Measurements from ENCODE around the gene AGPS. TPM values are rescaled to one million over a fixed set of nuclear protein-coding genes. Genes with fewer than 3 reads are reported as not detected.

The AGPS gene
- total and polyA plus RNA-seq, 2 donors (not counting 1 experiment from before 2014, with no cell fraction given): 2.2 to 25.5 TPM

GRCh38 chr2:177445200-177445599 lies 52.6 kb downstream of the AGPS start:
- Histone ChIP-seq H3K9me3 (ENCODE audit: control extremely low read depth in 1 of 3, control insufficient read depth in 2 of 3, insufficient read depth in 1 of 3, low read length in 2 of 3) (peaks cover 0 to 4% (median 0%) of the 10 kb centered on the region in 3 donors), H3K4me3 (ENCODE audit: control extremely low read depth in 1 of 5, extremely low read depth in 1 of 5, insufficient read depth in 1 of 5, low read depth in 2 of 5, low read length in 4 of 5) (no peak overlapping the region), H3K27ac (ENCODE audit: low read length in 2 of 2) (no peak overlapping the region), H3K27me3 (replicated peaks in 1 of 4; ENCODE audit: control extremely low read depth in 1 of 4, control insufficient read depth in 3 of 4, insufficient read depth in 4 of 4, low read length in 3 of 4) (no peaks in the 10 kb centered on the region), H3K4me2 (replicated peaks; ENCODE audit: low read depth, low read length, poor library complexity, severe bottlenecking) (no peak overlapping the region), H2AFZ (ENCODE audit: insufficient read depth, low read depth, low read length, poor library complexity, severe bottlenecking) (no peak overlapping the region), H3K4me1 (ENCODE audit: control insufficient read depth in 2 of 2, insufficient read depth in 2 of 2, low read length in 2 of 2) (no peaks in the 10 kb centered on the region), H4K20me1 (ENCODE audit: control insufficient read depth, insufficient read depth, low read length, poor library complexity, severe bottlenecking) (no peaks in the 10 kb centered on the region), H3K9ac (ENCODE audit: low read length) (no peak overlapping the region), H3K79me2 (ENCODE audit: control insufficient read depth, insufficient read depth, low read length) (no peaks in the 10 kb centered on the region), H3K36me3 (replicated peaks in 1 of 2; ENCODE audit: control extremely low read depth in 1 of 2, control insufficient read depth in 1 of 2, extremely low read depth in 1 of 2, insufficient read depth in 2 of 2, low read length in 1 of 2) (peaks cover 3 to 9% of the 10 kb centered on the region in 2 experiments)
- intact Hi-C loops (cut with micrococcal nuclease): no loop called here
- ATAC-seq (ENCODE audit: low read depth): no peak
- no peak for DNase-seq
- Mint-ChIP-seq H3K27me3 (no peaks in the 10 kb centered on the region), H3K4me3 (no peak overlapping the region), H3K27ac (no peak overlapping the region), H3K4me1 (no peaks in the 10 kb centered on the region), H3K9me3 (ENCODE audit: insufficient read depth) (no peaks in the 10 kb centered on the region)
- TF ChIP-seq EZH2 (IDR thresholded peaks at IDR 0.05; ENCODE audit: borderline replicate concordance, insufficient read depth, low read depth, low read length, poor library complexity, severe bottlenecking) (no peak), CTCF (IDR thresholded peaks at IDR 0.05) (no peak)
- ChIA-PET CTCF (no interaction called here), POLR2A (no interaction called here)
- WGBS (ENCODE audit: insufficient coverage): no CpG with 5 or more reads among the region's 1 CpG

GRCh38 chr2:177448031-177448430 lies 55.5 kb downstream of the AGPS start:
- ATAC-seq (ENCODE audit: low read depth): no peak
- Histone ChIP-seq H2AFZ (ENCODE audit: insufficient read depth, low read depth, low read length, poor library complexity, severe bottlenecking) (no peak overlapping the region), H3K27ac (ENCODE audit: low read length in 2 of 2) (no peak overlapping the region), H3K9me3 (ENCODE audit: control extremely low read depth in 1 of 3, control insufficient read depth in 2 of 3, insufficient read depth in 1 of 3, low read length in 2 of 3) (peaks cover 0 to 4% (median 0%) of the 10 kb centered on the region in 3 donors), H3K4me3 (ENCODE audit: control extremely low read depth in 1 of 5, extremely low read depth in 1 of 5, insufficient read depth in 1 of 5, low read depth in 2 of 5, low read length in 4 of 5) (no peak overlapping the region), H3K27me3 (replicated peaks in 1 of 4; ENCODE audit: control extremely low read depth in 1 of 4, control insufficient read depth in 3 of 4, insufficient read depth in 4 of 4, low read length in 3 of 4) (no peaks in the 10 kb centered on the region), H3K79me2 (ENCODE audit: control insufficient read depth, insufficient read depth, low read length) (no peaks in the 10 kb centered on the region), H3K9ac (ENCODE audit: low read length) (no peak overlapping the region), H3K4me1 (ENCODE audit: control insufficient read depth in 2 of 2, insufficient read depth in 2 of 2, low read length in 2 of 2) (no peaks in the 10 kb centered on the region), H3K36me3 (replicated peaks in 1 of 2; ENCODE audit: control extremely low read depth in 1 of 2, control insufficient read depth in 1 of 2, extremely low read depth in 1 of 2, insufficient read depth in 2 of 2, low read length in 1 of 2) (peaks cover 3 to 9% of the 10 kb centered on the region in 2 experiments), H3K4me2 (replicated peaks; ENCODE audit: low read depth, low read length, poor library complexity, severe bottlenecking) (no peak overlapping the region), H4K20me1 (ENCODE audit: control insufficient read depth, insufficient read depth, low read length, poor library complexity, severe bottlenecking) (no peaks in the 10 kb centered on the region)
- Mint-ChIP-seq H3K27me3 (no peaks in the 10 kb centered on the region), H3K4me1 (no peaks in the 10 kb centered on the region), H3K27ac (no peak overlapping the region), H3K9me3 (ENCODE audit: insufficient read depth) (no peaks in the 10 kb centered on the region), H3K4me3 (no peak overlapping the region)
- ChIA-PET POLR2A (no interaction called here), CTCF (interaction anchor here (0.7 kb wide), 1 partner anchor 34 kb away, joined by 3 read pairs; no protein-coding TSS in a partner anchor)
- no peak for TF ChIP-seq EZH2 (IDR thresholded peaks at IDR 0.05; ENCODE audit: borderline replicate concordance, insufficient read depth, low read depth, low read length, poor library complexity, severe bottlenecking)
- TF ChIP-seq CTCF (IDR thresholded peaks at IDR 0.05): no peak
- no peak for DNase-seq
- intact Hi-C loops (cut with micrococcal nuclease): no loop called here
- no CpG with 5 or more reads among the region's 2 CpGs for WGBS (ENCODE audit: insufficient coverage)

Data from B cell (primary cell).